Germinal center (tissue), 1 donor: ENCODE measurements around the gene NPHS1.
A peak's percentile ranks its signal among the peaks of the same experiment; 100 is the strongest.
"Not testable (repeated sequence)": the region's sequence is repeated elsewhere in the genome, so short reads cannot be mapped to it uniquely, and the experiment has no call there.

Experiments
- DNase-seq: peaks from one replicate; pipeline ENCODE4 v3.0.0; 2012; ENCODE audit warnings: mixed read lengths, low spot score

NPHS1 gene

GRCh38 chr19:35874392-35874930, 22.2 kb upstream of the NPHS1 start:
- DNase-seq = no peak

GRCh38 chr19:35872180-35872579, 19.9 kb upstream of the NPHS1 start:
- DNase-seq = no peak

GRCh38 chr19:35871611-35872010, 19.3 kb upstream of the NPHS1 start:
- DNase-seq = no peak

- no peak for DNase-seq
Observed at GRCh38 chr19:35870798-35871197, 18.5 kb upstream of the NPHS1 start.

GRCh38 chr19:35870124-35870736, 17.9 kb upstream of the NPHS1 start:
- DNase-seq = not testable (repeated sequence)

- DNase-seq = peak; percentile 81
Observed at GRCh38 chr19:35869327-35870123, 17.2 kb upstream of the NPHS1 start.

GRCh38 chr19:35868823-35869326, 16.6 kb upstream of the NPHS1 start:
- DNase-seq = no peak

GRCh38 chr19:35868172-35868822, 16.0 kb upstream of the NPHS1 start, which contains the start of gene APLP1:
Gene APLP1, plus strand, starts transcription at chr19:35868574. Its CDS starts 63 bp downstream, at chr19:35868637.
- DNase-seq = peak; percentile 54

- no peak for DNase-seq
Observed at GRCh38 chr19:35863018-35863417, 10.7 kb upstream of the NPHS1 start.

- DNase-seq = no peak
Observed at GRCh38 chr19:35862528-35862927, 10.2 kb upstream of the NPHS1 start.

GRCh38 chr19:35861640-35862160, 9.4 kb upstream of the NPHS1 start:
- DNase-seq = no peak

- no peak for DNase-seq
Observed at GRCh38 chr19:35860818-35861639, 8.7 kb upstream of the NPHS1 start.

- DNase-seq = no peak
Observed at GRCh38 chr19:35860436-35860817, 8.1 kb upstream of the NPHS1 start.

- DNase-seq = no peak
Observed at GRCh38 chr19:35859414-35859813, 7.1 kb upstream of the NPHS1 start.

GRCh38 chr19:35858311-35858710, 6.0 kb upstream of the NPHS1 start:
- no peak for DNase-seq

- peak; percentile 33 for DNase-seq
Observed at GRCh38 chr19:35856546-35857149, 4.3 kb upstream of the NPHS1 start, which contains the start of gene KIRREL2. Gene KIRREL2, plus strand, starts transcription at chr19:35856911. Its CDS starts 209 bp downstream, at chr19:35857120.

GRCh38 chr19:35853038-35853756, 893 bp upstream of the NPHS1 start:
- DNase-seq = no peak

GRCh38 chr19:35851213-35852028, 883 bp downstream of the NPHS1 start:
- no peak for DNase-seq

- no peak for DNase-seq
Observed at GRCh38 chr19:35848919-35849505, 3.3 kb downstream of the NPHS1 start.
